Muscle of back (tissue), 11 donors: ENCODE data around the gene ERVH48-1. TPM values are rescaled to one million over a fixed set of nuclear protein-coding genes. Genes with fewer than 3 reads are reported as not detected.
A peak's percentile ranks its signal among the peaks of the same experiment; 100 is the strongest.
"Not testable (repeated sequence)": the region's sequence is repeated elsewhere in the genome, so short reads cannot be mapped to it uniquely, and the experiment has no call there.

Experiments
- DNase-seq, 3 donors: peaks; one replicate each; pipeline versions ENCODE4 v3.0.0 to v3.0.0-alpha.2; 2013
- polyA plus RNA-seq, 10 donors: library from polyadenylated mRNA; unstranded; fragments of 120-200 nt; gene quantifications; one replicate each; pipeline ENCODE4 v1.2.1, GENCODE V29; 2013; ENCODE audit not compliant: insufficient read length in 10 of 10

The ERVH48-1 gene
- polyA plus RNA-seq, 10 donors: 0.23 to 1.6 (median 0.60) TPM

- peak; percentile 95 to 98 (median 98) for DNase-seq
Observed at GRCh38 chr21:42939582-42940413, 14.4 kb upstream of the ERVH48-1 start.

GRCh38 chr21:42938606-42938995 lies 13.2 kb upstream of the ERVH48-1 start:
- DNase-seq: not testable (repeated sequence)

GRCh38 chr21:42937960-42938605 lies 12.7 kb upstream of the ERVH48-1 start:
- DNase-seq: peak; percentile 72 to 93 (median 85)

- not testable (repeated sequence) for DNase-seq
Observed at GRCh38 chr21:42937034-42937940, 11.9 kb upstream of the ERVH48-1 start.

GRCh38 chr21:42936360-42936759 lies 10.9 kb upstream of the ERVH48-1 start:
- DNase-seq: not testable (repeated sequence)

GRCh38 chr21:42933973-42934372 lies 8.5 kb upstream of the ERVH48-1 start:
- not testable (repeated sequence) for DNase-seq

GRCh38 chr21:42933137-42933970 lies 7.9 kb upstream of the ERVH48-1 start:
- peak in 1 of 3 donors; percentile 34 for DNase-seq

GRCh38 chr21:42932378-42933136 lies 7.1 kb upstream of the ERVH48-1 start:
- not testable (repeated sequence) for DNase-seq

- no peak for DNase-seq
Observed at GRCh38 chr21:42931560-42932235, 6.3 kb upstream of the ERVH48-1 start.

- no peak for DNase-seq
Observed at GRCh38 chr21:42929969-42930368, 4.5 kb upstream of the ERVH48-1 start.

GRCh38 chr21:42927474-42928200 lies 2.2 kb upstream of the ERVH48-1 start:
- DNase-seq: not testable (repeated sequence)

- DNase-seq: no peak
Observed at GRCh38 chr21:42924433-42924751, 1.0 kb downstream of the ERVH48-1 start.

GRCh38 chr21:42923553-42924432 lies 1.6 kb downstream of the ERVH48-1 start:
- peak; percentile 87 to 92 (median 88) for DNase-seq

- DNase-seq: no peak
Observed at GRCh38 chr21:42922918-42923317, 2.5 kb downstream of the ERVH48-1 start.

GRCh38 chr21:42921927-42922326 lies 3.5 kb downstream of the ERVH48-1 start:
- DNase-seq: no peak

- no peak for DNase-seq
Observed at GRCh38 chr21:42918291-42918690, 7.1 kb downstream of the ERVH48-1 start.

- DNase-seq: no peak
Observed at GRCh38 chr21:42913476-42913875, 12.0 kb downstream of the ERVH48-1 start.

- DNase-seq: not testable (repeated sequence)
Observed at GRCh38 chr21:42911920-42912319, 13.5 kb downstream of the ERVH48-1 start.
